Sigmoid colon (tissue), 4 donors: ENCODE data around the gene OPRL1.

Source experiments
- EP300 ChIP-seq, 4 donors: sonication (generic); formaldehyde crosslinking; IDR thresholded peaks; one replicate each; pipeline ENCODE4 v1.6.1; 2017; ENCODE audit warnings: antibody characterized with exemption in 4 of 4
- TF ChIP-seq, protein P1 (sequence below), 4 experiments: fragments of 450-650 bp in 3 of 4; fragments of 200-600 bp in 1 of 4; IDR thresholded peaks; one replicate each; pipeline ENCODE4 v1.5.1; 2016 to 2019; ENCODE audit warnings: antibody characterized with exemption in 4 of 4, mild to moderate bottlenecking in 3 of 4, moderate library complexity in 2 of 4

DNA sequence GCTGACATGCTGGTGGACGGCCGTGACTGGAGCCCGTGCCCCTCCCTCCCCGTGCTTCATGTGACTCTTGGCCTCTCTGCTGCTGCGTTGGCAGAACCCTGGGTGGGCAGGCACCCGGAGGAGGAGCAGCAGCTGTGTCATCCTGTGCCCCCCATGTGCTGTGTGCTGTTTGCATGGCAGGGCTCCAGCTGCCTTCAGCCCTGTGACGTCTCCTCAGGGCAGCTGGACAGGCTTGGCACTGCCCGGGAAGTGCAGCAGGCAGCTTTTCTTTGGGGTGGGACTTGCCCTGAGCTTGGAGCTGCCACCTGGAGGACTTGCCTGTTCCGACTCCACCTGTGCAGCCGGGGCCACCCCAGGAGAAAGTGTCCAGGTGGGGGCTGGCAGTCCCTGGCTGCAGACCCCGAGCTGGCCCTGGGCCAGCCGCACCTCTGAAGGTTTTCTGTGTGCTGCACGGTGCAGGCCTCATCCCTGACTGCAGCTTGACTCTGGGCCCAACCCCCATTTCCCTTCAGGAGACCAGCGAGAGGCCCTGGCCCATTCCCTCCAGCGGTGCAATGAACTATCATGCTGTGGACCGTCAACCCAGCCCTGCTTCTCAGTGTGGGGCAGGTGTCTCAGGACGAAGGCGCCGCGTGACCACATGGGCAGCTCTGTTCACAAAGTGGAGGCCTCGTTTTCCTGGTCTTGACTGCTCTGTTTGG, 19.4 kb downstream of the OPRL1 start:
- TF ChIP-seq, protein P1, sequence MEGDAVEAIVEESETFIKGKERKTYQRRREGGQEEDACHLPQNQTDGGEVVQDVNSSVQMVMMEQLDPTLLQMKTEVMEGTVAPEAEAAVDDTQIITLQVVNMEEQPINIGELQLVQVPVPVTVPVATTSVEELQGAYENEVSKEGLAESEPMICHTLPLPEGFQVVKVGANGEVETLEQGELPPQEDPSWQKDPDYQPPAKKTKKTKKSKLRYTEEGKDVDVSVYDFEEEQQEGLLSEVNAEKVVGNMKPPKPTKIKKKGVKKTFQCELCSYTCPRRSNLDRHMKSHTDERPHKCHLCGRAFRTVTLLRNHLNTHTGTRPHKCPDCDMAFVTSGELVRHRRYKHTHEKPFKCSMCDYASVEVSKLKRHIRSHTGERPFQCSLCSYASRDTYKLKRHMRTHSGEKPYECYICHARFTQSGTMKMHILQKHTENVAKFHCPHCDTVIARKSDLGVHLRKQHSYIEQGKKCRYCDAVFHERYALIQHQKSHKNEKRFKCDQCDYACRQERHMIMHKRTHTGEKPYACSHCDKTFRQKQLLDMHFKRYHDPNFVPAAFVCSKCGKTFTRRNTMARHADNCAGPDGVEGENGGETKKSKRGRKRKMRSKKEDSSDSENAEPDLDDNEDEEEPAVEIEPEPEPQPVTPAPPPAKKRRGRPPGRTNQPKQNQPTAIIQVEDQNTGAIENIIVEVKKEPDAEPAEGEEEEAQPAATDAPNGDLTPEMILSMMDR (IDR thresholded peaks at IDR 0.05), result no peak
- TF ChIP-seq EP300 (IDR thresholded peaks at IDR 0.05), result no peak
